ENCODE results near the gene RALGPS1. TPM values are rescaled to one million over a fixed set of nuclear protein-coding genes. Genes with fewer than 3 reads are reported as not detected.
"Not testable (repeated sequence)": the region's sequence is repeated elsewhere in the genome, so short reads cannot be mapped to it uniquely, and the experiment has no call there.

RALGPS1 gene
- total RNA-seq, 2 experiments from 2014 or later: 2.5 to 4.1 TPM

DNA sequence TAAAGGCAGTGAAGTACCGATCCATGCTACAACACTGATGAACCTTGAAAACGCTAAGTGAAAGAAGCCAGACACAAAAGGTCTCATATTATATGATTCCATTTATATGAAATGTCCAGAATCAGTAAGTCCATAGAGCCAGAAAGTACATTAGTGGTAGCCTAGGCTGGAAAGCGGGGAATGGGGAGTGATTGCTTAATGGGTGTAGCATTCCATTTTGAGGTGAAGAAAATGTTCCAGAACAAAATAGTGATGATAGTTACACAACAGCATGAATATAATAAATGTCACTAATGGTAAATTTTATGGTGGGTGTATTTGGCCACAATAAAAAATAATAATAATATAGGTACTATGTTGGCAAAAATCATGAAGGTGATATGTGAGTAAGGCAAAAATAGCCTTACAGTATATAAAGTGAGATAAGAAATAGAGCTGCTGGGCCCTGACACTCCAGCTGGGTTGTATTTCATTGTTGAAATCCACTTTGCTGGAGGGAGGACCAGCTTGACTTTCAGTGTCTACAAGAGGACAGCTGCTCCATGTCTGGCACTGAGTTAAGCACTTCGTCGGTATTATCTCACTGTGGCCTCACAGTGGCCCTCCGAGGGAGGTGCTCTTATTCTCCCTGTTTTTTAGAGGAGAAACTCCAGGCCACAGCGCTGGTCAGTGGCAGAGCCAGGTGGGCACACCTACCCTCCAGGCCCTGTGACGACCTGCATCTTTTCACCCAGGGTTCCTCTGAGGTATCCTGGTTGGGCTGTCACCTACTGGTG lies 230.3 kb downstream of the RALGPS1 start:
- H3K27me3 Mint-ChIP-seq (ENCODE audit: low read depth): peaks cover 11% of the 10 kb centered on the region
- H3K27ac Mint-ChIP-seq: no peak overlapping the region
- no peak overlapping the region for H3K4me3 Mint-ChIP-seq
- H3K36me3 Mint-ChIP-seq (ENCODE audit: low read depth): no peaks in the 10 kb centered on the region
- DNase-seq (no peak), ATAC-seq (no peak)
- ChIA-PET CTCF (interaction anchor here (0.9 kb wide), 1 partner anchor 101 kb away, joined by 3 read pairs; no protein-coding TSS in a partner anchor), POLR2A (no interaction called here)
- H3K4me1 Mint-ChIP-seq (ENCODE audit: low read depth): no peaks in the 10 kb centered on the region
- H3K9me3 Mint-ChIP-seq (ENCODE audit: insufficient read depth): no peaks in the 10 kb centered on the region

GRCh38 chr9:127146841-127147240 lies 232.3 kb downstream of the RALGPS1 start:
- H3K4me3 Mint-ChIP-seq; H3K4me1 Mint-ChIP-seq (ENCODE audit: low read depth); CTCF ChIA-PET; DNase-seq; H3K9me3 Mint-ChIP-seq (ENCODE audit: insufficient read depth); H3K27ac Mint-ChIP-seq; ATAC-seq; H3K36me3 Mint-ChIP-seq (ENCODE audit: low read depth); POLR2A ChIA-PET: not testable (repeated sequence)
- peaks cover 15% of the 10 kb centered on the region for H3K27me3 Mint-ChIP-seq (ENCODE audit: low read depth)

GRCh38 chr9:127147251-127147650 lies 232.7 kb downstream of the RALGPS1 start:
- DNase-seq (no peak), ATAC-seq (no peak)
- POLR2A ChIA-PET: no interaction called here
- Mint-ChIP-seq H3K9me3 (ENCODE audit: insufficient read depth) (no peaks in the 10 kb centered on the region), H3K4me3 (no peak overlapping the region), H3K4me1 (ENCODE audit: low read depth) (no peaks in the 10 kb centered on the region), H3K27ac (no peak overlapping the region), H3K27me3 (ENCODE audit: low read depth) (peaks cover 14% of the 10 kb centered on the region), H3K36me3 (ENCODE audit: low read depth) (no peaks in the 10 kb centered on the region)
- CTCF ChIA-PET: interaction anchor here (1.2 kb wide), 1 partner anchor 15 kb away, joined by 3 read pairs; no protein-coding TSS in a partner anchor

DNA sequence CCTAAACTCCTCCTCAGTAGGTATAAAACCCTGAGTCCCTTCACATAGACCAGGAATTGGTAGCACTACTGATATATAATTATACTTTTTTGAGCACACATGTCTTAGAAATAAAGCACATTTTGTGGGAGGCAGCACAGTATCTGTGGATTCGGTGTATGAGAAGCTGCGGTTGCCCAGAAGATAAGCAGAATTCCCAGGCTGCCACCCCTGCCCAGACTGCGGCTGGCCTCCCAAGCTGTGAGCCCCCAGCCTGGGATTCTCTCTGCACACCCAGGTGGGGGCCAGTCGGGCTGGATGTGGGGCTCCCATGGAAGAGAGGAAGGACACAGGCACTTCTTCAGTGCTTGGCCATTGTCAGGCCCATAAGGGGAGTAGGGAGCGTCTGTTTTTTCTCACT lies 233.4 kb downstream of the RALGPS1 start:
- ATAC-seq (no peak), DNase-seq (no peak)
- no peak overlapping the region for H3K27ac Mint-ChIP-seq
- peaks cover 12% of the 10 kb centered on the region for H3K27me3 Mint-ChIP-seq (ENCODE audit: low read depth)
- H3K9me3 Mint-ChIP-seq (ENCODE audit: insufficient read depth): no peaks in the 10 kb centered on the region
- CTCF ChIA-PET: interaction anchor here (1.2 kb wide), 1 partner anchor 14 kb away, joined by 3 read pairs; no protein-coding TSS in a partner anchor
- no peaks in the 10 kb centered on the region for H3K4me1 Mint-ChIP-seq (ENCODE audit: low read depth)
- no peak overlapping the region for H3K4me3 Mint-ChIP-seq
- H3K36me3 Mint-ChIP-seq (ENCODE audit: low read depth): no peaks in the 10 kb centered on the region
- POLR2A ChIA-PET: no interaction called here

DNA sequence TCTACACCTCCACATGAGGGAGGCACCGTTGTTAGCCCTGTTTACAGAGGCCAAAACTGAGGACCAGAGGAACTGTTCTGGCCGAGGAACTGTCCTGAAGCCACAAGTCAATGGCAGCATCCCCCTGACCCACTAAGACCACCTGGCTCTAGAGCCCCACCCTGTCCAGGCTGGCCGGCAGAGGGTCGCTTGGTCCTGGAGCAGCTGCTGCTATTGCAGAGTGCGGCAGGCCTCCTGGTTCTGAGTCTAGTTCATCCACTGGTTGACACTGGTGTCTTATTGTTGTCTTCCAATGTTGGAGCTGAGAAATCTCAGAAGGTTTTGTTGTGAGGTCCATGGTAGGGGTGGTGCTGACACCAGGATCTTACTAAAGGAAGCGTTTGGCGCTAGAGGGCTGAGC lies 234.4 kb downstream of the RALGPS1 start:
- no peak overlapping the region for H3K27ac Mint-ChIP-seq
- no peaks in the 10 kb centered on the region for H3K36me3 Mint-ChIP-seq (ENCODE audit: low read depth)
- H3K9me3 Mint-ChIP-seq (ENCODE audit: insufficient read depth): no peaks in the 10 kb centered on the region
- DNase-seq (no peak), ATAC-seq (no peak)
- no peak overlapping the region for H3K4me3 Mint-ChIP-seq
- POLR2A ChIA-PET: no interaction called here
- CTCF ChIA-PET: no interaction called here
- peaks cover 12% of the 10 kb centered on the region for H3K27me3 Mint-ChIP-seq (ENCODE audit: low read depth)
- H3K4me1 Mint-ChIP-seq (ENCODE audit: low read depth): peaks cover under 1% of the 10 kb centered on the region

DNA sequence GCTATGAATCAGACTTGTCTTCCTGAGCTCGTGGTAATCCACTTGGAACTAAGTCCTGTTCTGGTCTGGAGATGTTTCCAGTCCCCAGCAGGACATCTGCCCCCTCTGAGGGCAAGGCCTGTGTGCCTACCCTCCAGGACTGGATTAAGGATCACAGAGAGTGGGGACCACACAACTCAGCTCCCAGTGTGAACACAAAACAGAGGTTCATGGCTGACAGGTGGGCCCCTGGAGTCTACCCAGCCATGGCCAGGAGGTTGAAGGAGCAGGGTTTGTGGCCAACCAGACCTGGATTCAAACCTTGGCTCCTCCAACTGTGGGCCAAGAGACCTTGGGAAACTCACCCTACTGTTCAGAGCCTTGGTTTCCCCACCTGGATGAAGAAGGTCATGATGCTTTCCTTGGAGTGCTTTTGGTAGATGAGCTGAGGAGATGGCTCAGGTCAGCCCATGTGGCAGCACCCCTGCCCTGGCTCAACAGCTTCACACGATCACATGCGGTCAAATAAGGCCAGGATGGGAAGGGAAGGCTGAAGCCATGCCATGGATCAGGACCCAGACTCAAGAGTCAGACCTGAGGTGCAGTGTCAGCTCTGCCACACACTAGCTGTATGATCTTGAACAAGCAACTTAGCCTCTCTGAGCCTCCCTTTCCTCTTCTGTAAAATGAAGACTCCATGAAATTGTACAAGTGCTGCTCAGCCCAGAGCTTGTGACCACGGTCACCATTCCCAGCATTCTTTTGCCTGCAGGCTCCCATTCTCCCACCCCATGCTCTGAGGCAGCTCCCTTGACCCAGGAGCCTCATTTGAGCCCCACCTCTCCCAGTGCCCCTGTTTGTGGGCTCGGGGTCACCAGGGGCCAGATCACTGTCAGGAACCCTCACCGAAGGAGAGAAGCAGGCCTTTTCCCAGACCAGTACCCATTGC lies 235.1 kb downstream of the RALGPS1 start:
- CTCF ChIA-PET: no interaction called here
- Mint-ChIP-seq H3K27me3 (ENCODE audit: low read depth) (peaks cover 12% of the 10 kb centered on the region), H3K4me3 (no peak overlapping the region), H3K27ac (no peak overlapping the region), H3K4me1 (ENCODE audit: low read depth) (peaks cover 6% of the 10 kb centered on the region), H3K9me3 (ENCODE audit: insufficient read depth) (no peaks in the 10 kb centered on the region), H3K36me3 (ENCODE audit: low read depth) (no peaks in the 10 kb centered on the region)
- POLR2A ChIA-PET: no interaction called here
- ATAC-seq (no peak), DNase-seq (no peak)

DNA sequence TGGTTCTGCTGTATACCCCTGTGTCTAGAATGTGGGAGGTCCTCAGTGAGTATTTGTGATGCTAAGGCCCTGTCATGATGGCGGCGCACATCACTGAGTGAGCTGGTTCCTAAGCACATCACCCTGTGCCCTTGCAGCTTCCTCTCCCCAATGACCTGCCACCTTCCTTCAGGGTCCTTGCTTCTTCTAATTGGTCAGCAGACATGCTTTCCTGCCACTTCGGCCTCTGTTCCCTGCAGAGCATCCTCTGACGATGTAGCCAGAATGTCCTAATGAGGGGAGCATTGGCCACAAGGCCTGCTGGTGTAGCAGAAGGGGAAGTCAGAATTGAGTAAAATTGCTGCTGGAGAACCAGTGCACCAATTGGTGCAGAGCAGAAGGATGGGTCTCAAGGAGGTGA lies 238.9 kb downstream of the RALGPS1 start:
- H3K4me1 Mint-ChIP-seq (ENCODE audit: low read depth): peaks cover 6% of the 10 kb centered on the region
- DNase-seq (no peak), ATAC-seq (no peak)
- ChIA-PET CTCF (no interaction called here), POLR2A (no interaction called here)
- peaks cover 13% of the 10 kb centered on the region for H3K27me3 Mint-ChIP-seq (ENCODE audit: low read depth)
- no peak overlapping the region for H3K27ac Mint-ChIP-seq
- H3K4me3 Mint-ChIP-seq: no peak overlapping the region
- no peaks in the 10 kb centered on the region for H3K9me3 Mint-ChIP-seq (ENCODE audit: insufficient read depth)
- H3K36me3 Mint-ChIP-seq (ENCODE audit: low read depth): no peaks in the 10 kb centered on the region

GRCh38 chr9:127154003-127154389 lies 239.4 kb downstream of the RALGPS1 start:
- H3K36me3 Mint-ChIP-seq (ENCODE audit: low read depth): no peaks in the 10 kb centered on the region
- CTCF ChIA-PET: interaction anchor here (0.9 kb wide), 1 partner anchor 213 kb away, joined by 3 read pairs; no protein-coding TSS in a partner anchor
- ATAC-seq (no peak), DNase-seq (no peak)
- no peak overlapping the region for H3K27ac Mint-ChIP-seq
- peaks cover 6% of the 10 kb centered on the region for H3K4me1 Mint-ChIP-seq (ENCODE audit: low read depth)
- no peaks in the 10 kb centered on the region for H3K9me3 Mint-ChIP-seq (ENCODE audit: insufficient read depth)
- POLR2A ChIA-PET: no interaction called here
- peaks cover 13% of the 10 kb centered on the region for H3K27me3 Mint-ChIP-seq (ENCODE audit: low read depth)
- H3K4me3 Mint-ChIP-seq: no peak overlapping the region

GRCh38 chr9:127154390-127155191 lies 240.0 kb downstream of the RALGPS1 start:
- DNase-seq (no peak), ATAC-seq (no peak)
- CTCF ChIA-PET: interaction anchor here (0.9 kb wide), 1 partner anchor 214 kb away, joined by 3 read pairs; no protein-coding TSS in a partner anchor
- Mint-ChIP-seq H3K36me3 (ENCODE audit: low read depth) (no peaks in the 10 kb centered on the region), H3K4me1 (ENCODE audit: low read depth) (peaks cover 6% of the 10 kb centered on the region), H3K4me3 (no peak overlapping the region), H3K27ac (no peak overlapping the region), H3K27me3 (ENCODE audit: low read depth) (peaks cover 13% of the 10 kb centered on the region), H3K9me3 (ENCODE audit: insufficient read depth) (no peaks in the 10 kb centered on the region)
- POLR2A ChIA-PET: no interaction called here

- Mint-ChIP-seq H3K4me1 (ENCODE audit: low read depth) (peaks cover 6% of the 10 kb centered on the region), H3K36me3 (ENCODE audit: low read depth) (no peaks in the 10 kb centered on the region), H3K27ac (no peak overlapping the region), H3K9me3 (ENCODE audit: insufficient read depth) (no peaks in the 10 kb centered on the region), H3K27me3 (ENCODE audit: low read depth) (peaks cover 13% of the 10 kb centered on the region), H3K4me3 (no peak overlapping the region)
- DNase-seq: no peak
- no peak for ATAC-seq
- CTCF ChIA-PET: no interaction called here
- POLR2A ChIA-PET: no interaction called here
Observed at GRCh38 chr9:127155314-127155960, 240.9 kb downstream of the RALGPS1 start.

DNA sequence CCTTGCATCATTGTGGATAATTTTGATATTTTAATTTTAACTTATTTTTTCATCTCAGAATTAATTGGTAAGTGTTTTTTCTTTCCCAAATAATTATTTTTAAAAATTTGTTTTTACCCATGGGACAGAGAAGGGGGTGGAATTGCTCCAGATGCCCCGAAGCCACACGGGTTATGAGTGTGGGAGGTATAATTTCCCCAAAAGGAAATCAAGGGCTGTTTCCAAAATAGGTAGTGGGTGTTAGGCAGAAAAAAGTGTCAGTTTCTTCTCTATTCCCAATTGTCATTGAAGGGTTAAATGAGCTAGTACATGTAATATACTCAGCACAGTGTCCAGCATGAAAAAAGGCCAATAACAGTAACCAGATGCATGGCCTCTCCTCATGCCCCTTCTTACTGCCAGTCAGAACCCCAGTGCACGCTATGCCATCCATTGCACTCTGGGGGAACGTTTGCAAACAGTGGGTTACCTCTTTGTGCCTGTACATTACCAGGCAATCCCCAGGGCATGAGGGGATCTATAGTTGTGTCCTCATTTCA lies 244.3 kb downstream of the RALGPS1 start:
- DNase-seq (no peak), ATAC-seq (no peak)
- H3K36me3 Mint-ChIP-seq (ENCODE audit: low read depth): no peaks in the 10 kb centered on the region
- POLR2A ChIA-PET: no interaction called here
- H3K27ac Mint-ChIP-seq: no peak overlapping the region
- CTCF ChIA-PET: no interaction called here
- H3K4me1 Mint-ChIP-seq (ENCODE audit: low read depth): peaks cover 20% of the 10 kb centered on the region
- peaks cover 7% of the 10 kb centered on the region for H3K27me3 Mint-ChIP-seq (ENCODE audit: low read depth)
- no peak overlapping the region for H3K4me3 Mint-ChIP-seq
- no peaks in the 10 kb centered on the region for H3K9me3 Mint-ChIP-seq (ENCODE audit: insufficient read depth)

Data from activated CD8-positive, alpha-beta T cell treated with anti-CD3 and anti-CD28 coated beads, Interleukin-2, amount 10 ng/mL, durations not matched to agents 7 days and 5 days (primary cell).